PFSK-1 (cell line): Measurements from ENCODE around the gene CTIF.
A peak's percentile ranks its signal among the peaks of the same experiment; 100 is the strongest.

Source experiments
- FOXP2 ChIP-seq: optimal IDR thresholded peaks from 2 replicates; pipeline ENCODE3; 2011; ENCODE audit warnings: borderline replicate concordance, control low read depth, inconsistent platforms; ENCODE audit not compliant: insufficient read depth; ENCODE audit errors: extremely low read length, extremely low read depth
- POLR2AphosphoS5 ChIP-seq: IDR thresholded peaks from 2 replicates; pipeline ENCODE4 v1.6.1; 2012; ENCODE audit warnings: low read depth, mild to moderate bottlenecking, control low read depth, low read length, moderate library complexity
- REST ChIP-seq, 2 experiments: IDR thresholded peaks; 2 replicates each; pipeline versions ENCODE4 v1.6.1 to v1.8.0; 2011 to 2012; ENCODE audit warnings: low read depth in 2 of 2, low read length in 2 of 2, control low read depth in 1 of 2, inconsistent platforms in 1 of 2, mild to moderate bottlenecking in 1 of 2, moderate library complexity in 1 of 2; ENCODE audit not compliant: insufficient read depth in 1 of 2
- SIN3A ChIP-seq: IDR thresholded peaks from 2 replicates; pipeline ENCODE4 v1.6.1; 2012; ENCODE audit warnings: mild to moderate bottlenecking, low read length, moderate library complexity, borderline replicate concordance; ENCODE audit not compliant: insufficient read depth
- TAF1 ChIP-seq: IDR thresholded peaks from 2 replicates; pipeline ENCODE4 v1.6.1; 2012; ENCODE audit warnings: low read length, control low read depth, borderline replicate concordance; ENCODE audit not compliant: insufficient read depth

Gene CTIF

DNA sequence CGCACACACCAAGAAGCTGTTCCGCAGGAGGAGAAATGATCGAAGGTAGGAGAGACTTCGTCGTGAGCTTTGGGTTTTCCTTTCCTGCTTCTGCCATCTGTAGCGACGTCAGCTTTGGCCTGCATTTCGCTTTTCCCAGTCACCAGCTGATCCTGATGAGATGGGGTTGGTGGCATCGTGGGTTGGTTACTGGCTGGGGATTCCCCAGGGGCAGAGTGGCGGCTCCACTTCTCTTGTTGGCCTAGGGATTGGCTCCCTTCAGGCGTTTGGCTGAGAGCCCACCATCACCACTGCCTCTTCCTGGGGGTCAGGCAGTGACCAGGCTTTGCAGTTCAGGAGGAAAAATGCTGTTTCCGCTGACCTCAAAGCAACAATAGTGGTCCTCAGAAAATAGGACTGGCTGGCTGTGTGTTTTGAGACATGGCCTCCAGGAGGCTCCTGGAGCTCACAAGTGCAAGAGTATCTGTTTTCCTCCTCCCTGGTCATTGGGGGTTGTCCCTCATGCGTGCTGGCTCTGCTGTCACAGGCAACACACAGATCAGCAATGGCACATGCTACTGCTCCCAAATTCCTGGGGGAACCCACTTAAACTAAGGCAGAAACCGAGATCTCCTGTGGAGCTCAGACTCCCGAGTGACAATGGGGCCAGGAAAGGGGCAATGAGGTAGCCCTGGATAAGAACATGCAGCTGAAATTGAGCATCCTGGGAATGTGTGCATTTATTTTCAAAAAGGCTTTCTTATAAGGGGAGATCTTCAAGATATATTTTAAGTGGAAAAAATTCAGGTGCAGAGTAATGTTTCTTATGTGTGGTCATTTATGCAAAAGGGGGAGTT lies 173.0 kb downstream of the CTIF start:
- TF ChIP-seq SIN3A: no peak
- no peak for TF ChIP-seq TAF1
- no peak for TF ChIP-seq POLR2AphosphoS5
- TF ChIP-seq REST (IDR thresholded peaks at IDR 0.05; ENCODE audit: insufficient read depth in 1 of 2, low read depth in 2 of 2, low read length in 2 of 2): no peak
- TF ChIP-seq FOXP2: no peak

DNA sequence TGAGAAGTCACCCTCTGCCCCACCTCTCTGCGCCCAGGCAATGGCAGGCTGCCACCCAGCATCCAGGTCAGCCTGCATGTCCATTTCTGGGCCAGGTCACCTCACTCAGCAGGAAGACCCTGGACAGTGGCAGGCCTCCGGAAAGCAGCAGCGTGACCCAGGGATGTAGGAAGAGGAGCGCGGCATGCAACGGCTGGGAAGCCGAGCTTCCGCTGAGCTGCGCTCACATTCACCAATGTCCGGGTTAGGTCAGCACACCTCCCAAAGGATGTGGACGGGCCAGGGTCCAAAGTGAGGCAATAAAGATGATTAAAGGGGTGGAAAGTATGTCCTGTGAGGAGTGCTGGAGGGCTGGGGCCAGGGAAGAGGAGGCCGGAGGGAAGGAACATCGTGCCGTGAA lies 174.5 kb downstream of the CTIF start:
- TF ChIP-seq POLR2AphosphoS5: no peak
- TF ChIP-seq REST (IDR thresholded peaks at IDR 0.05; ENCODE audit: insufficient read depth in 1 of 2, low read depth in 2 of 2, low read length in 2 of 2): peak; percentile 80 to 85
- TF ChIP-seq FOXP2: peak; percentile 35

GRCh38 chr18:48714873-48715272 lies 176.0 kb downstream of the CTIF start:
- TF ChIP-seq SIN3A (no peak), TAF1 (no peak), FOXP2 (no peak), REST (IDR thresholded peaks at IDR 0.05; ENCODE audit: insufficient read depth in 1 of 2, low read depth in 2 of 2, low read length in 2 of 2) (no peak), POLR2AphosphoS5 (no peak)

GRCh38 chr18:48715711-48716361 lies 177.0 kb downstream of the CTIF start:
- TF ChIP-seq FOXP2 (no peak), SIN3A (no peak), TAF1 (no peak), REST (IDR thresholded peaks at IDR 0.05; ENCODE audit: insufficient read depth in 1 of 2, low read depth in 2 of 2, low read length in 2 of 2) (no peak), POLR2AphosphoS5 (no peak)
